Measurements from ENCODE around the gene EARS2.

Gene EARS2

DNA sequence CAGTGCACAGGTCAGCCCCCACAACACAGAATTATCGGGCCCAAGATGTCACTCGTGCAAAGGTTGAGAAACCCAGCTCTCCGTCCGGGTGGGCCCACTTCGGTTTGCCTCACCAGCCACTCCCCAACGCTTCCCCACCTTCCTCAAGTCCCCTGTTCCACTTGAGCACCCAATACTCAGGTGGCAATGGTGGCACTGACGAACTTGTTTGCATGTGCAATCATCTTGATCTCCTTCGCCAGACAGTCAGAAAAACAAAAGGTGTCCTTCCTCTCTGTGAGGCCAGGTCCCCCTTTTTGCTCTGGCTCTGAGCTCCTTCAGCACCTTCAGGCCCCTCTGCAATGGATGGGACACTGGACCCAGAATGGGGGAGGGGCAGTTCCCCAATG, 50.5 kb downstream of the EARS2 start:
- TF ChIP-seq EP300 (IDR thresholded peaks at IDR 0.05; ENCODE audit: borderline replicate concordance) (no peak), FOXM1 (IDR thresholded peaks at IDR 0.05; ENCODE audit: borderline replicate concordance, low read depth) (no peak), TCF12 (IDR thresholded peaks at IDR 0.05; ENCODE audit: low read depth) (no peak), CEBPB (IDR thresholded peaks at IDR 0.05) (no peak), NFIC (IDR thresholded peaks at IDR 0.05) (no peak)
- TF ChIP-seq, protein P1, sequence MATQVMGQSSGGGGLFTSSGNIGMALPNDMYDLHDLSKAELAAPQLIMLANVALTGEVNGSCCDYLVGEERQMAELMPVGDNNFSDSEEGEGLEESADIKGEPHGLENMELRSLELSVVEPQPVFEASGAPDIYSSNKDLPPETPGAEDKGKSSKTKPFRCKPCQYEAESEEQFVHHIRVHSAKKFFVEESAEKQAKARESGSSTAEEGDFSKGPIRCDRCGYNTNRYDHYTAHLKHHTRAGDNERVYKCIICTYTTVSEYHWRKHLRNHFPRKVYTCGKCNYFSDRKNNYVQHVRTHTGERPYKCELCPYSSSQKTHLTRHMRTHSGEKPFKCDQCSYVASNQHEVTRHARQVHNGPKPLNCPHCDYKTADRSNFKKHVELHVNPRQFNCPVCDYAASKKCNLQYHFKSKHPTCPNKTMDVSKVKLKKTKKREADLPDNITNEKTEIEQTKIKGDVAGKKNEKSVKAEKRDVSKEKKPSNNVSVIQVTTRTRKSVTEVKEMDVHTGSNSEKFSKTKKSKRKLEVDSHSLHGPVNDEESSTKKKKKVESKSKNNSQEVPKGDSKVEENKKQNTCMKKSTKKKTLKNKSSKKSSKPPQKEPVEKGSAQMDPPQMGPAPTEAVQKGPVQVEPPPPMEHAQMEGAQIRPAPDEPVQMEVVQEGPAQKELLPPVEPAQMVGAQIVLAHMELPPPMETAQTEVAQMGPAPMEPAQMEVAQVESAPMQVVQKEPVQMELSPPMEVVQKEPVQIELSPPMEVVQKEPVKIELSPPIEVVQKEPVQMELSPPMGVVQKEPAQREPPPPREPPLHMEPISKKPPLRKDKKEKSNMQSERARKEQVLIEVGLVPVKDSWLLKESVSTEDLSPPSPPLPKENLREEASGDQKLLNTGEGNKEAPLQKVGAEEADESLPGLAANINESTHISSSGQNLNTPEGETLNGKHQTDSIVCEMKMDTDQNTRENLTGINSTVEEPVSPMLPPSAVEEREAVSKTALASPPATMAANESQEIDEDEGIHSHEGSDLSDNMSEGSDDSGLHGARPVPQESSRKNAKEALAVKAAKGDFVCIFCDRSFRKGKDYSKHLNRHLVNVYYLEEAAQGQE (IDR thresholded peaks at IDR 0.05; ENCODE audit: low read depth): no peak

DNA sequence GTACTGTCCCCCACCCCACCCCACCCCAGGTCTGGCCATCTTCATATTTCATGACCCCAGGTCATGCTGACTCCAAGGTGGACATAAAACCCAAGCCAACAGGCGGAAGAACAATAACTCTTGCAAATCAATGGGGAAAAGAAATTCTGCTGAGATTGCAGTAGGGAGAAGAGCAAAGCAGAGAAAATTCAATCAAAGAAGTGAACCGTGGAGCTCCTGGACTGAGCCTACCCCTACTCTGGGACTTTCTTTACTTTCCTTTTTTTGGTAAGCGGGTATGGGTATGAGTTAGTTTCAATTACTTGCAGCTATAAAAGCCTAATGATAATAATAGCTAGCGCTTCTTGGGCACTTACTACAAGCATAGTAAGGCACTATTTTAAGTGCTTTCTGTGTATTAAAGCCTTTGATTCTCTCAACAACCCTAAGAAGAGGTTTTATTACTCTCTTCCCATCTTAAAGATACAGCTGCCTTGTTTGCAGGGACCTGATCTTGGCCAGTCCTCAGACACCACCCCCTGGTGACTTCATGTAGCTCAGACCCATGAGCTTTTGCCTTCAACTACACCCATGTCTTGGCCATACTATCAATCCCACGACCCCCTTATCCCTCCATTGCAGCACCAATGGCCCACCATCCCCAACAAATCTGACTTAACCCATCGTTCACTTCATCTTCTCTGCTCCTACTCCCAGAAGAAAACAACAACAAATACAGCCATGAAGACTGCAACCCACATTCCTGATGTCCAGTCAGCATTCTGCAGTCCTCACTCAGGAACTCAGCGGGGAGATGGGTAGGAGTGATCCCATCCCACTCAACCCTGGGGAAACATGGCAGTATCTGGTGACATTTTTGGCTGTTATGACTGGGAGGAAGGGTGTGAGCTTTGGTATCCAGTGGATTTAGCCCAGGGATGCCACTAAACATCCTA, 51.2 kb downstream of the EARS2 start:
- TF ChIP-seq TEAD4 (IDR thresholded peaks at IDR 0.05): no peak
- peak; percentile 26; the same call in 1 of the 2 replicates for TF ChIP-seq RAD21 (IDR thresholded peaks at IDR 0.05; ENCODE audit: low read depth)
- no peak for TF ChIP-seq EP300 (IDR thresholded peaks at IDR 0.05; ENCODE audit: borderline replicate concordance)
- TF ChIP-seq CREB1 (IDR thresholded peaks at IDR 0.05; ENCODE audit: low read depth): no peak
- no peak for TF ChIP-seq EGR1 (IDR thresholded peaks at IDR 0.05)
- TF ChIP-seq TAF1 (IDR thresholded peaks at IDR 0.05; ENCODE audit: low read depth): no peak
- TF ChIP-seq CEBPB (IDR thresholded peaks at IDR 0.05): no peak
- TF ChIP-seq, protein P2, sequence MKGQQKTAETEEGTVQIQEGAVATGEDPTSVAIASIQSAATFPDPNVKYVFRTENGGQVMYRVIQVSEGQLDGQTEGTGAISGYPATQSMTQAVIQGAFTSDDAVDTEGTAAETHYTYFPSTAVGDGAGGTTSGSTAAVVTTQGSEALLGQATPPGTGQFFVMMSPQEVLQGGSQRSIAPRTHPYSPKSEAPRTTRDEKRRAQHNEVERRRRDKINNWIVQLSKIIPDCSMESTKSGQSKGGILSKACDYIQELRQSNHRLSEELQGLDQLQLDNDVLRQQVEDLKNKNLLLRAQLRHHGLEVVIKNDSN (IDR thresholded peaks at IDR 0.05): no peak
- TF ChIP-seq ZBTB7A (IDR thresholded peaks at IDR 0.05; ENCODE audit: low read depth): no peak

DNA sequence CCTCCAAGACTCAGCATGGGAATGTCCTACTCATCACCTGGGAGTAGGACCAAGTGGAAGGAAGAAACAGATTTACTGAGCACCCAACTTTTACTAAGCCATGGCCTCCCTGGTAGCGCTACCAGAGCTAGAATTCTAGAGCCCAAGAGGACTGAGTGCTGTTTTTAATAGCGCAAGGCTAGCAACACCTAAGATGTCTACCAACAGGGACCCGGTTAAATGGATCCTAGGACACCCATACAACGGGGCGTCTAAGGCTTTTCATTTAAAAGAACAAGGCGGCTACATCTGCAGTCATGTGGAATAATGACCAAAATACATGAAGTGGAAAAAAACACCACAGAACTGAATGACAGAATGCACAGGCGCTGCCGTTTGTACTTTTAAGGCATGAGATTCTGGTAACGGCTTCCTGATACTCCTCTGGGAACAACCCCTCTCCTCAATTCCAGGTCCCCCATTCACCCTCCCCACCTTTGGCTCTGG, 51.9 kb downstream of the EARS2 start:
- TF ChIP-seq ZBTB7A (IDR thresholded peaks at IDR 0.05; ENCODE audit: low read depth): no peak
- no peak for TF ChIP-seq CEBPB (IDR thresholded peaks at IDR 0.05)
- TF ChIP-seq, protein P2 (IDR thresholded peaks at IDR 0.05): no peak
- TF ChIP-seq CREB1 (IDR thresholded peaks at IDR 0.05; ENCODE audit: low read depth): no peak
- TF ChIP-seq, protein P3, sequence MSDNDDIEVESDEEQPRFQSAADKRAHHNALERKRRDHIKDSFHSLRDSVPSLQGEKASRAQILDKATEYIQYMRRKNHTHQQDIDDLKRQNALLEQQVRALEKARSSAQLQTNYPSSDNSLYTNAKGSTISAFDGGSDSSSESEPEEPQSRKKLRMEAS (IDR thresholded peaks at IDR 0.05): no peak
- no peak for TF ChIP-seq NFIC (IDR thresholded peaks at IDR 0.05)
- no peak for TF ChIP-seq EP300 (IDR thresholded peaks at IDR 0.05; ENCODE audit: borderline replicate concordance)

DNA sequence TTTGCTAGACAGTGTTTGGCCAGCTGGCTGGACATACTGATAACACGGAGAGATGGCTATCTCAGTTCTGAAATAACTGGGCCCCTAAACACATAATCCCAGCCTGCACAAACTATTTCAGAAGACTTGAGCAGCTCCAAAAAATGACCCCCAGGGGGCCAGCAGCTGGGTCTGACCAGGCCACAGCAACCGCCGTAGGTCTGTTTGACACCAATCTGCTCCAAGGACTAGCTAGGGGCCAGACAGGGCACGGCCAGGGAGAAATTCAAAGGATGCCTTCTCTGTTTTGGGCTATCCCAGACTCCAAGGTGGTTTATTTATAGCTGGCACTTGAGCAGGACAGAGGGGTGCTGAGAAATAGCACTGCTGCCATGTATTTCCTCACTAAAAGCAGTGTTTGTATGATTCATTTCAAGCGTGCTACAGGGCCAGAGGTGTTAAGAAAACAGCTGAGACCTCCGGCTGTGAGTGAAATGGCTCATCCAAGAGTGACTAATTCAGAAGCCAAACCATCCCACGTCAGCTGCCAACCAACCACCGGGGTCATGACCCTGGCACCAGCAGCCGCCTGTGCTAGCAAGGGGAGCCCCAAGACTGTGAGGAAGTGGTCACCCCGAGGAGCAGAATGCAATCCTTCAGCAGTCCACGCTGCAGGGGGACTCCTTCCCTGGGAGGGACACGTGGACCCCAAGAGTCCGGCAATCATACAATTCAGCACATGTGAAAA, 52.5 kb downstream of the EARS2 start:
- TF ChIP-seq RAD21 (IDR thresholded peaks at IDR 0.05; ENCODE audit: low read depth) (no peak), CEBPB (IDR thresholded peaks at IDR 0.05) (peak; percentile 29; the same call in 1 of the 2 replicates), TAF1 (IDR thresholded peaks at IDR 0.05; ENCODE audit: low read depth) (no peak), TEAD4 (IDR thresholded peaks at IDR 0.05) (peak; percentile 65; the same call in 1 of the 2 replicates), YY1 (IDR thresholded peaks at IDR 0.05; ENCODE audit: low read depth) (no peak), ZBTB7A (IDR thresholded peaks at IDR 0.05; ENCODE audit: low read depth) (no peak), NFIC (IDR thresholded peaks at IDR 0.05) (peak; percentile 78), CREB1 (IDR thresholded peaks at IDR 0.05; ENCODE audit: low read depth) (no peak), FOXM1 (IDR thresholded peaks at IDR 0.05; ENCODE audit: borderline replicate concordance, low read depth) (no peak), EP300 (IDR thresholded peaks at IDR 0.05; ENCODE audit: borderline replicate concordance) (peak; percentile 11; the same call in 1 of the 2 replicates), EGR1 (IDR thresholded peaks at IDR 0.05) (no peak), TCF12 (IDR thresholded peaks at IDR 0.05; ENCODE audit: low read depth) (peak; percentile 59; the same call in 1 of the 2 replicates)
- TF ChIP-seq, protein P1 (IDR thresholded peaks at IDR 0.05; ENCODE audit: low read depth): no peak
- TF ChIP-seq, protein P2 (IDR thresholded peaks at IDR 0.05): no peak
- TF ChIP-seq, protein P3 (IDR thresholded peaks at IDR 0.05): peak; percentile 69

DNA sequence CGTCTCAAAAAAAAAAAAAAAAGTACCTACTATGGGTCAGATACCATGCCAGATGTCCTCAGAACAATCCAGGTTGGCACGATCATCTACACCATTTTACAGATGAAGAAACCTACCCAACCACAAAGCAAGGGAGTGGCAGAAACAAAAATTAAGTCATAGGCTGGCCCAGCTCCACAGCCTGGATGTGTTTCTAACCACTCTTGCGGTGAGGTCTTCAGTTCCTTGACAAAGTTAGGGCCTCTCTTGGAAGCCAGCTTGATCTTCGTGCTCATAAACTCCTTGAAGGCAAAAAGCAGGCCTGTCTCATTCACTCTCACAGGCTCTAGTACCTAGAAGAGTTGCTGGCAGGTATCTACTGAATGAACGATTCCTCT, 53.1 kb downstream of the EARS2 start:
- TF ChIP-seq EP300 (IDR thresholded peaks at IDR 0.05; ENCODE audit: borderline replicate concordance): no peak
- TF ChIP-seq TEAD4 (IDR thresholded peaks at IDR 0.05): no peak
- no peak for TF ChIP-seq CREB1 (IDR thresholded peaks at IDR 0.05; ENCODE audit: low read depth)
- TF ChIP-seq NFIC (IDR thresholded peaks at IDR 0.05): no peak
- TF ChIP-seq, protein P1 (IDR thresholded peaks at IDR 0.05; ENCODE audit: low read depth): no peak
- TF ChIP-seq RAD21 (IDR thresholded peaks at IDR 0.05; ENCODE audit: low read depth): no peak
- TF ChIP-seq CEBPB (IDR thresholded peaks at IDR 0.05): no peak
- no peak for TF ChIP-seq YY1 (IDR thresholded peaks at IDR 0.05; ENCODE audit: low read depth)
- no peak for TF ChIP-seq EGR1 (IDR thresholded peaks at IDR 0.05)
- TF ChIP-seq, protein P3 (IDR thresholded peaks at IDR 0.05): no peak
- TF ChIP-seq TAF1 (IDR thresholded peaks at IDR 0.05; ENCODE audit: low read depth): no peak

All from Ishikawa (cell line).